ENCODE measurements around the gene CHRDL1. TPM values are rescaled to one million over a fixed set of nuclear protein-coding genes. Genes with fewer than 3 reads are reported as not detected.

Gene CHRDL1
- total RNA-seq, 4 donors from 2014 or later = 4.1 to 12.5 (median 7.6) TPM

DNA sequence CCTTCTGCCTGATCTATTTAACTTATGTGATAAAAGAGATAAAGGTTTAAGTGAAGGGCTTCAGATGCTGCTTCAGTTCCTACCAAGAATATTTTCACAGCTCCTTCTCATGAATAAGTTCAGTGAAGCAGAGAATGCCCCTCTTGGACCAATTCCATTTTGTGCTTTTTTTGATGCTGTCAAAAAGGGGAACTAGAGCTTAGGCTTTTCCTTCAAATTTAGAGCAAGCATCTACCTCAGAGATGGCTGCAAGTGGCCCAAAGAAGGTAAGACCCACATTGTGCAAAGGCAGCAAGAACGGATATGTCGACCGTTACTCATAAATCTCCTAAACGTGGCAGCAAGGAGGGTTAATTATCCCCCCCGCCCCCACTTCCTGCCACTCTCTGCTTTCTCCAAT, 4.5 kb downstream of the CHRDL1 start:
- H3K4me3 ChIP-seq = no peak overlapping the region
- no peaks in the 10 kb centered on the region for H3K9me3 ChIP-seq
- no peak overlapping the region for H3K27ac ChIP-seq
- no peaks in the 10 kb centered on the region for H3K4me1 ChIP-seq
- H3K27me3 ChIP-seq = no peaks in the 10 kb centered on the region
- H3K36me3 ChIP-seq = no peaks in the 10 kb centered on the region
- DNase-seq = no peak
- TF ChIP-seq, protein P1, sequence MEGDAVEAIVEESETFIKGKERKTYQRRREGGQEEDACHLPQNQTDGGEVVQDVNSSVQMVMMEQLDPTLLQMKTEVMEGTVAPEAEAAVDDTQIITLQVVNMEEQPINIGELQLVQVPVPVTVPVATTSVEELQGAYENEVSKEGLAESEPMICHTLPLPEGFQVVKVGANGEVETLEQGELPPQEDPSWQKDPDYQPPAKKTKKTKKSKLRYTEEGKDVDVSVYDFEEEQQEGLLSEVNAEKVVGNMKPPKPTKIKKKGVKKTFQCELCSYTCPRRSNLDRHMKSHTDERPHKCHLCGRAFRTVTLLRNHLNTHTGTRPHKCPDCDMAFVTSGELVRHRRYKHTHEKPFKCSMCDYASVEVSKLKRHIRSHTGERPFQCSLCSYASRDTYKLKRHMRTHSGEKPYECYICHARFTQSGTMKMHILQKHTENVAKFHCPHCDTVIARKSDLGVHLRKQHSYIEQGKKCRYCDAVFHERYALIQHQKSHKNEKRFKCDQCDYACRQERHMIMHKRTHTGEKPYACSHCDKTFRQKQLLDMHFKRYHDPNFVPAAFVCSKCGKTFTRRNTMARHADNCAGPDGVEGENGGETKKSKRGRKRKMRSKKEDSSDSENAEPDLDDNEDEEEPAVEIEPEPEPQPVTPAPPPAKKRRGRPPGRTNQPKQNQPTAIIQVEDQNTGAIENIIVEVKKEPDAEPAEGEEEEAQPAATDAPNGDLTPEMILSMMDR (IDR thresholded peaks at IDR 0.05) = no peak
- TF ChIP-seq POLR2A (IDR thresholded peaks at IDR 0.05) = no peak

DNA sequence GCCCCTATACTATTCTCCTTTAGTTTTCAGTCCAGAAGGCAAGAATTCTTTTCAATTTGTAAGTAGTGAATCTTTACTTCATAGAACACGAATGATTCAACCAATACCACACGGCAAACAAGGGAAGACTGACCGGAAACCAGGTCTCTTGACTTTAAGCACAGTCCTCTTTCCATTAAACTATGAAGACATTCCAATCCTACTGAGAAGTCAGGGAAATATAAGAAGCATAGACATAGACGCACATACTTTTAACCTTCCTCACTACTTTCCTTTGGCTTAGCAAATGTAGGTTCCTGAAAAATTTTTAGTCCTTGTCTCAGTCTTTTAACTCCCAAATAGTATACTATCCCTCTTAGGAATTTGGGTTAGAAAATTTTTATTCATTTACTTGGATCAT, 9.1 kb downstream of the CHRDL1 start:
- Histone ChIP-seq H3K36me3 (no peaks in the 10 kb centered on the region), H3K27ac (no peak overlapping the region), H3K4me1 (no peaks in the 10 kb centered on the region), H3K27me3 (no peaks in the 10 kb centered on the region), H3K4me3 (no peak overlapping the region), H3K9me3 (no peaks in the 10 kb centered on the region)
- TF ChIP-seq, protein P1 (IDR thresholded peaks at IDR 0.05) = no peak
- no peak for TF ChIP-seq POLR2A (IDR thresholded peaks at IDR 0.05)
- DNase-seq = no peak

DNA sequence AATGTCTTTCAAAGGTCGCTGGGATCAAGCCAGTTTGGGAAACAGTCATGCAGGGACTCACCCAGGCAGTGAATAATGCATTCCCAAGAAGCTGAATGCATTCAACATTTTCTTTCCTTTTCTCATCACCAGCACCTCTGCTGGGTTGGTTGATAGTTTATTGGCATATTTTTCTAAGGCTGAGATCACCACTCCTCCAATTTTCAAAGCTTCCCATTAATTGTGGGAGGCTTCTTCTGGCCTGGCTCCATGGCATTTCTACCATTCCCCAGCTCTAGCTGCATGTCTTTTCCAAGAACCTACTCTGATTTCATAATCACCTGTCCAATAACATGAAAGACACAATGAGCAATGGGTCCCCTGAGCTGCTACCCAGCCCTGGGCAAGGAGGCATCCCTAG, 35.8 kb downstream of the CHRDL1 start:
- TF ChIP-seq, protein P1 (IDR thresholded peaks at IDR 0.05) = no peak
- no peak for TF ChIP-seq POLR2A (IDR thresholded peaks at IDR 0.05)
- Histone ChIP-seq H3K4me3 (no peak overlapping the region), H3K27ac (no peak overlapping the region), H3K4me1 (no peaks in the 10 kb centered on the region), H3K27me3 (no peaks in the 10 kb centered on the region), H3K36me3 (no peaks in the 10 kb centered on the region), H3K9me3 (no peaks in the 10 kb centered on the region)
- no peak for DNase-seq

DNA sequence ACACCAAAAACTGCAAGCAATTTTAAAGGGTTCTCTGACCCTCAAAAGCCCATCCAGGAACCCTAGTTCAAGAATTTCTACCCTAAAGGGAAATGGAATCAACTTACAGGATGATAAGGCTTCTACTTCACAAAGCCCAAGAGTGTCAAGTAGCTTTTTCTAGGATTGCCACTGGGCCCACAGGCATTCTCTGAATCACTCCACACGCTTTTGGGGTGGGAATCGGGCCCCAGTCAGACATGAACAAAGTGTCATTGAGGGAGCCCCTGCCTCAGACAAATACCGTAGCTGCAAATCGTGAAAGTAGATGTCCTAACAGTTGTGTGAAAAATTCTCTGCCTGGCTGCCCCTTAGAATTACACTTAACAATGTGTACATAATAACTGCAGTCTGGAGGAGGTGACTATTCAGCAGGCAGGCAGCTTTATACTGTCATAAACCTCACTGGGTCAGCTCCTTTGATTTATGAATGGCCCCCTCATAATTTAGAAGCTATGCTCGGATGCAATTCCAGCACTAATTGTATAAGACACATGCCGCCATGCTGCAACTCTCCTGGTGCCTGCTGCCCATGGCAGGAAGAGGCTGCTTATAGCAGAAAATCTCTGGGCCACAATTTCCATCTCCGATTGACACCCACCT, 36.7 kb downstream of the CHRDL1 start:
- H3K4me3 ChIP-seq = no peak overlapping the region
- no peak overlapping the region for H3K27ac ChIP-seq
- H3K36me3 ChIP-seq = no peaks in the 10 kb centered on the region
- no peak for TF ChIP-seq POLR2A (IDR thresholded peaks at IDR 0.05)
- TF ChIP-seq, protein P1 (IDR thresholded peaks at IDR 0.05) = no peak
- no peak for DNase-seq
- H3K9me3 ChIP-seq = no peaks in the 10 kb centered on the region
- H3K4me1 ChIP-seq = no peaks in the 10 kb centered on the region
- no peaks in the 10 kb centered on the region for H3K27me3 ChIP-seq

DNA sequence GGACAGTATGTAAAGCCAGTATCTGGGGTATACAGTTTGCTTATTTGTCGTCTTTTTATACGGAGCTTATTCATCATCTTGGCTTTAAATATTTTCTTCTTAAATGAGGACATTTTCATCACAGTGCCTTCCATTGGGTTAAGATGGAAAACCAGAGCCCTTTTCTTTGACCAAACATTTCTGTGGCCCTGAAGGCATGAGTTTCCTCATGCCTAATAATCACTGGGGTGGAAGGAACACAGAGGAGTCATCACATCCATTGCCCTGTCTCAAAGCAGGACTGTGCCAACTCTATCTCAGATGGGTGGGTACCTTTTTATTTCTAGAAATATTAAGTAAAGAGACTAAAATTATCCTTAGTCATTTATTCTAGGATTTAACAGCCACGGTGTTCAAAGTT, 40.0 kb downstream of the CHRDL1 start:
- Histone ChIP-seq H3K27ac (no peak overlapping the region), H3K9me3 (no peaks in the 10 kb centered on the region), H3K36me3 (no peaks in the 10 kb centered on the region), H3K4me1 (no peaks in the 10 kb centered on the region), H3K27me3 (no peaks in the 10 kb centered on the region), H3K4me3 (no peak overlapping the region)
- DNase-seq = no peak
- TF ChIP-seq, protein P1 (IDR thresholded peaks at IDR 0.05) = no peak
- no peak for TF ChIP-seq POLR2A (IDR thresholded peaks at IDR 0.05)

DNA sequence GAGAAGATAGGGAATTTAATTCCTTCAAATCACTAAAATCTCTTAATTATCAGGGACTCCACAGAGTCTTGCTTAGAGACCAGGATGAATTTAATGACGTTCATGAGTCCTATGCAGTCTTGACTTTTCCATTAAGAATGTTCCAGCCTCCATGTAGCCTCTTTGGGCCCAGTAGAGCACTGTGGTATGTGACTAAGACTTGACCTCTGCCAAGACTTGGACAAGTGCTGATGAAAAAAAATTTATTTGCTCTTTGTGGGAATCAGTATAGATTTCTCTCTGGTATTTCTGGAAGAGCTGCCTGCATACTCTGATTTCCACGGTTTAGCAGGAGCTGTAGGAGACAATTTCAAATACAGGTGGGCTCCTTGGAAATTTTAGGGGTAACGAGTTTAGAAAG, 40.6 kb downstream of the CHRDL1 start:
- Histone ChIP-seq H3K27me3 (no peaks in the 10 kb centered on the region), H3K4me1 (no peaks in the 10 kb centered on the region), H3K27ac (no peak overlapping the region), H3K4me3 (no peak overlapping the region), H3K9me3 (no peaks in the 10 kb centered on the region), H3K36me3 (no peaks in the 10 kb centered on the region)
- TF ChIP-seq POLR2A (IDR thresholded peaks at IDR 0.05) = no peak
- TF ChIP-seq, protein P1 (IDR thresholded peaks at IDR 0.05) = no peak
- DNase-seq = no peak
